ENCODE data around the gene KIF5A.

Gene KIF5A

GRCh38 chr12:57520053-57520818 is 29.6 kb upstream of the KIF5A start, which contains the start of gene DDIT3:
Gene DDIT3, minus strand, starts transcription at chr12:57520514. Its CDS starts 3,108 bp downstream, at chr12:57517406.
- DNase-seq: peak; percentile 99

DNA sequence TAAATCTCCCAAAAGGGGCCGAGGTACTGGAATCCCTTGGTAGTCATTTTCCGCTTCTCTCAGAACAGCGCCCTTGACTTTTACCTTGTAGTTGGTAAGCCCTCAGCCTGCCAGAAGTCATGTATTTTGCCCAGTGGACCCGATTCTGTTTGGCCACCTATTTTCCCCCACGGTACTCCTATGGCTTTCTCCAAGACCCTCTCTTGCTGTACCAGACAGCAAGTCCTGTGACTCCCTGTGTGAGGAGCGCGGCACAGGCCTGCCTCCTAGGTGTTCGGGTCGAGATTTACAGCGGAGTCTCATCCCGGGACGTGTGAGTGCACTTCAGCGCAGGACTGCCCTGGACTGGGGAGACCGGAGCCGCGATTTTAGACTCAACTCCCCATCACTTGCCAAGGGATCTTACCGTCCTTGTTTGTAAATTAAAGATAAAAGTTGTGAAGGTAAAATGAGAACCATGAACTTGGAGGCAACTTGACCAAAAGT is 28.3 kb upstream of the KIF5A start:
- DNase-seq: peak; percentile 77

GRCh38 chr12:57522011-57522886 is 27.6 kb upstream of the KIF5A start, which contains the start of gene MBD6:
Gene MBD6, plus strand, starts transcription at chr12:57522824. Its CDS starts 1,480 bp downstream, at chr12:57524304.
- peak; percentile 96 for DNase-seq

- DNase-seq: peak; percentile 87
Observed at GRCh38 chr12:57522887-57523705, 26.7 kb upstream of the KIF5A start.

DNA sequence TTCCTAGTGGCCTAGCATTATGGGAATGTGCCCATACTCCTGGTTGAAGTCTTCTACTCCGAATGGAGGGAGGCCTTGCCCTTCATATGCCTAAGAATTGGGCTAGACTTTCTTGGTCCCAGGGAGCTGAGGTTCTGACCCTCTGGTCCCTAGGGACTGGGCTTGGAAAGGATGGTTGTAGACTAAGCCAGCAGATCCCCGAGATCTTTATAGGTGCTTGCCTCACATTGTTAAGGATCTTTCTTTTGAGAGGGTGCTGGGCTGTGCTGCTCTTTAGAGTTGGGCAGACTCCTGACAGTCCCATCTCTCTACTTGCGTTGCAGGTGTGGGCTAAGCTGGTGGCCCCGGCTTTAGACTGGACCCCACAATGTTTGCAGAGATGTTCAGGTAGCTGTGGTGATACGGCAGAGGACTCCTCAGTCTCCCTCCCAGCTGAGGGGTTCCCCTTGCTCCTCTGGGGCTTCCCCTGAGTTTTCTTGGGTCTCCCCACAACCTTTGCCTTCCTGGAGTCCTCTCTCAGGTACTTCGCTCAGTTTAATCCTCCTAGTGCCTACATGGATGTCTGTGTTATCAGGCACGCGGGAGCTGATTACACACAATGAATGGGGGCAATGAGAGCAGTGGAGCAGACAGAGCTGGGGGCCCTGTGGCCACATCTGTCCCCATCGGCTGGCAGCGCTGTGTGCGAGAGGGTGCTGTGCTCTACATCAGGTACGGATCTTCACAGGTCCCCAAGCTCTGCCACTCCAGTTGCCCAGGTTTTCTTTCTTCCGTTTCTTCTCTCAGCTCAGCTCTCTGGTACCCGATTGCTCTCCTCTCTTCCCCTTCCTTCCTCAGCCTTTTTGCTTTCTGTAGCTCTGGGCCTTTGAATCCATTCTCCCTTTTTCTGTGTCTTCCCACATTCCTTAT is 25.9 kb upstream of the KIF5A start:
- DNase-seq: no peak

- peak; percentile 62 for DNase-seq
Observed at GRCh38 chr12:57524814-57525614, 24.8 kb upstream of the KIF5A start.

DNA sequence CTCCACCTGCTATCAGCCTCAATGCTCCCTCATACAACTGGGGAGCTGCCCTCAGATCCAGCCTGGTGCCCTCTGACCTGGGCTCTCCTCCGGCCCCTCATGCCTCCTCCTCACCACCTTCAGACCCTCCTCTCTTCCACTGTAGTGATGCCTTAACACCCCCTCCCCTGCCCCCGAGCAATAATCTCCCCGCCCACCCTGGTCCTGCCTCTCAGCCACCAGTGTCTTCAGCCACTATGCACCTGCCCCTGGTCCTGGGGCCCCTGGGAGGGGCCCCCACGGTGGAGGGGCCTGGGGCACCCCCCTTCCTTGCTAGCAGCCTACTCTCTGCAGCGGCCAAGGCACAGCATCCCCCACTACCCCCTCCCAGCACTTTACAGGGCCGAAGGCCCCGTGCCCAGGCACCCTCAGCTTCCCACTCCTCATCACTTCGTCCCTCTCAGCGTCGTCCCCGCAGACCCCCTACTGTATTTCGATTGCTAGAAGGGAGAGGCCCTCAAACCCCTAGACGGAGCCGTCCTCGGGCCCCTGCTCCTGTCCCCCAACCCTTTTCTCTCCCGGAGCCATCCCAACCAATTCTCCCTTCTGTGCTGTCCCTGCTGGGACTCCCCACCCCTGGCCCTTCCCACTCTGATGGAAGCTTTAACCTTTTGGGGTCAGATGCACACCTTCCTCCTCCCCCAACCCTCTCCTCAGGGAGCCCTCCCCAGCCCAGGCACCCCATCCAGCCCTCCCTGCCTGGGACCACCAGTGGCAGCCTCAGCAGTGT is 24.0 kb upstream of the KIF5A start:
- DNase-seq: no peak

GRCh38 chr12:57526477-57527126 is 23.2 kb upstream of the KIF5A start:
- DNase-seq: no peak

- no peak for DNase-seq
Observed at GRCh38 chr12:57527184-57527583, 22.7 kb upstream of the KIF5A start.

DNA sequence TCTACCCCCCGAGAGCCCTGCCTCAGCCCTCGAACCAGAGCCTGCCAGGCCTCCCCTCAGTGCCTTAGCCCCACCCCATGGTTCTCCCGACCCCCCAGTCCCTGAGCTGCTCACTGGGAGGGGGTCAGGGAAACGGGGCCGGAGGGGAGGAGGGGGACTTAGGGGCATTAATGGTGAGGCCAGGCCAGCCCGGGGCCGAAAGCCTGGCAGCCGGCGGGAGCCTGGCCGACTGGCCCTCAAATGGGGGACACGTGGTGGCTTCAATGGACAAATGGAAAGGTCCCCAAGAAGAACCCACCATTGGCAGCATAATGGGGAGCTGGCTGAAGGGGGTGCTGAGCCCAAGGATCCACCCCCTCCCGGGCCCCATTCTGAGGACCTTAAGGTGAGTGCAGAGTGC is 21.7 kb upstream of the KIF5A start:
- DNase-seq: no peak

DNA sequence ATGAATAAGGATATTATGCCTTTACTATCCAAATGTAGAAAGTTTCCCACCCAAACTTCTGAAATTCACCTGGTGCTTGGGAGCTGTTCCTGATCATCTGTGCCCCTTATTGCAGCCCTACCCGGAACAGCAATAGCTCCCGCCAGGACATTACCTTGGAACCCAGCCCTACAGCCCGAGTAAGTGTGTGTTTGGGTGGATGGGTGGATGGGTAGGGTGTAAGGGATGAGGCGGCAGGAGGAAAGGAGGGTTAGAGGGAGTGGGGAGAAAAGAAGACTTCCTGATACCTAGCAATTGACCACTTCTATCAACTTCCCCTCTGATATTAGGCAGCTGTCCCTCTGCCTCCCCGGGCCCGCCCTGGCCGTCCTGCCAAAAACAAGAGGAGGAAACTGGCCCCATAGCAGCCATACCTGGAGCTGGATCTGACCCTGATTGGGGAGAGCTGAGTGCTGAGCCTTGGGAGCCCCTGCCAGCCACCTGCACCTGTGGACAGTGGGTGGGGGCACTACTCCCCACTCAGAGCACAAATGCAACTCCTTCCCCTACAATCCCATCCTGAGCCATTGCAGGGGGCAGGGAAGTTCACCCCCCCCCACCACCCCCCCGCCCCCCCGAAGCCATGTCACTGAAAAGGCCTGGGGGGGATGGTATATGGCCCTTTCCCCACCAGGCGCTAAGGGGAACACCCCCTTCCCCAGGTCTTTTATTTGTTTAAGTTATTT is 20.9 kb upstream of the KIF5A start:
- DNase-seq: no peak

DNA sequence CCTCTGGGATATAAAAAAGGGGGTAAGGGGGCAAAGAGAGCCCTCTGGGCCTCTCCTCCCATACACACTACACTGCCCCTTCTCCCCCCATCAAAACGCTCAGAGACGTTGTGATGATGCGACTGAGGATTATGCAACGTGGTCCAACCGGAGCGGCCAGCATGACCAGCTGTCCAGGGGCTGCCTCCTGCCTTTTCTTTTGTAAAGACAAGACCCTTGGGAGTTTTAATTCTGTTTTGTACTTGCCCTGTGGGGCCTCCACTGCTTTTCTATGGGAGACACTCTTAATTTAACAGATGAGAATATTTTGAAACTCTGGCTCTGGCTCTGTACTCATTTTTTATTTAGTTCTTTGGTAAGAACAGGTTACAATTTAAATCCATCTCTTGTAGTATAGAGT is 20.0 kb upstream of the KIF5A start:
- DNase-seq: no peak

DNA sequence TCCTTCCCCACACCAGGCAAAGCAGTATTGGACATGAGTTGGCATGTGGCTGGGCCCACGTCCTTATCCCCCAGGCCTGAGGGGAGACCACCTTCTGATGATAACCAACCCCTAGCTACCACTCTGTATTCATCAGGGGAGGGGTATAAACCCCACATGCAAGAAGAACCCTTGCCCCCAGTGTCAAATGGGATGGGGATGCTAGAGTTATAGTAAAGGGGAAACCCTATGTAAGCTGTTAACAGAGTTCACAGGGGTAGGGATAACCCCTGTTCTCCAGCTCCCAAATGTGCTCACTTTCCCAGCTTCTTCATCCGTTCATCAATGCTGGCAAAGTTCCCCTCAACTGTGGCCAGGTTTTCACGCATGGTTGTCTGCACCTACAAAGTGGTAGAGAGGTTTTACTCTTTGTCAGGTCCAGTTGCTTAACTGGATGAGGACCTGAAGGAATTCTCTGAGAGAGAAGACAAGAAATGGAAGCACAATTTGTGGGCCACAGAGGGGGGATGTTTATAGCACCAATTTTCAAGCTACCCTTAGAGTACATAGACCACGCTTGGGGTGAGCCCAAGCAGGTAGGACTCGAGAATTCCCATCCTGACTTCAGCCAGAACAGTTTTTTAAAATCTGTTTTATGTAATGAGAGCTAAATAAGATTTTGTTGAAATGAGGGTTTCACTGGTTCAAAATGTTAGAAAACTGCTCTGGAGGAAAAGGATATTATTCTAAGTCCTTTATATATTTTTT is 19.3 kb upstream of the KIF5A start:
- DNase-seq: no peak

GRCh38 chr12:57531836-57532235 is 18.0 kb upstream of the KIF5A start:
- DNase-seq: no peak

GRCh38 chr12:57533108-57533507 is 16.7 kb upstream of the KIF5A start:
- no peak for DNase-seq

DNA sequence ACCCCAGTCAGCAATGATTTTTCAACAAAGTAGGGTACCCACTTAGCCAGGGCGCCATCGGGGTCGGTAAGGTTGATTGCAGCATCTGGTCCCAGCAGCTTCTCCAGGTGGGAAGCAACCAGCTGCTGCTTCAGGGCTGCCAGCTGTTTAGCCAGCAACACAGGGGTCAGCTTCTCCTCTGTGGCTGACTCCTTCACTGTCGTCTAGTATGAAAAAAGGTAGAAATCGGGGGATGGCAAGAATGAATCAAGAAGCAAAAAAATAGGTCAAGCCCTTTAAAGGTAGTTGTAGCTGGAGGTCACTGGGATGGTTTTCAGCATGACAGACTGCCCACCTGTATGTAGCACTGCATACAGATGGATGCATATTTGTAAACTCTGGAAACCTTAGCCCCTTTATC is 15.6 kb upstream of the KIF5A start:
- DNase-seq: no peak

DNA sequence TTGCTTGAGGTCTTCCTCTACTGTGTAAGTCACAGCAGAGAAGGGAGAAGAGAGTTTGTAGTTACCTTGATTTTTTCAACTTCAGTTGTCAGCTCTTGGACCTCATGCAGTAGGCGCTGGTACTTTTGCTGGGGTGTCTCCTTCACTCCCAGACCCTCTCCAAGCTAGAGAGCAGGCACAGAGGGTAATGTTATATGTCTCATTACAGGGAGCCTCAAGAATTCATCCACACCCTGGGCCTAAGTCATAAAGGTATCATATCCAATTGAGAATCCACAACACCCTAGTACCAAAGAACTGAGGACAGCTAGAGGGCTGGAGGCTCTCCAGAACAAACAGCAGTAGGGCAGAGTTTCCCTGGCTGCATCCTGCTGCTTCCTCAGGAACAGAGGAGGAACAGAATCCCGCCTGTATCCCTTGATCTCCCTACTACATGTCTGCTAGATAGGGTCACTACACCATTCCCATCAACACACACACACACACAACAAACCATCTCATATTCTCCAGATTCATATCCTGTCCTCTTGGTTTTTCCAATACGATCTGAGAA is 14.8 kb upstream of the KIF5A start:
- no peak for DNase-seq

Measured in eye (tissue), 1 donor.